GDM1 (cell line): ENCODE measurements around the gene KCNK15.
"Not testable (repeated sequence)": the region's sequence is repeated elsewhere in the genome, so short reads cannot be mapped to it uniquely, and the experiment has no call there.

Experiments
- DNase-seq: peaks from one replicate; lab custom pipeline; 2025; lab: John Stamatoyannopoulos, UW

Gene KCNK15

DNA sequence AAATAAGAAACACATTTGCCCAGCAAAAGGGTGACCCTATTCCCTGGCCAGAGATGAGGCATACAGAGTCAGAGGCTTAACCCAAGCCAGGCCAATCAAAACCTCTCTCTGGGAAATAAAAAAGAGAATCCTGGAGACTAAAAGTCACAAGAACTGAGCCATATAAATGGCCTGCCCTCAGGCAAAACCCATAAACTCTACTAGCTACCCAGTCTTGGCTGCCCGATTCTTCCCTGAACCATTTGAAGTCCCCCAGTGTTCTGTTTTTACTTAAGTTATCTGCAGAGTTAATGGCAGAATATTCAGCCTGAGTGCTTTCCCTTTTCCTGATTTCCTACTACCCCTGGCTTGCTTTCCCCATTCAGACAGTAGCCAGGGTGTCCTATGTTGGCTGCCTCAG lies 13.9 kb downstream of the KCNK15 start:
- DNase-seq: no peak

DNA sequence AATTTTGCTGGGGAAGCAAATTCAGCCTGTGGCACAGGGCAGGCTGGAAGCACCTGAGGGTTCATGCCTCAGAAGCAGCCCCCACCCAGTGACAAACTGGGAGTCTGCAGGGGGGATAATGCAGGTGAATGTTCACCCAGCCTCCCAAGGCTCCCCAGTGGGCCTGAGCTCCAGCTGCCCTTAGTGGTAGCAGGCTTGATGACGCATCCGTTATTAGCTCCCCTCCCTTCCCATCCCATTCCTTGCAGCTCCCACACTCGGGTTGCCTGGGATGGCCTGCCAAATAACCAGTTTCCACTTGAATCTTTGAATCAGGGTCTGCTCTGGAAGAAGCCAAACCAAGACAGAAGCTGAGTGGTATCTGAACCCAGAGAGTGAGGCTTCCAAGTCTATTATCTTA lies 15.8 kb downstream of the KCNK15 start:
- no peak for DNase-seq

DNA sequence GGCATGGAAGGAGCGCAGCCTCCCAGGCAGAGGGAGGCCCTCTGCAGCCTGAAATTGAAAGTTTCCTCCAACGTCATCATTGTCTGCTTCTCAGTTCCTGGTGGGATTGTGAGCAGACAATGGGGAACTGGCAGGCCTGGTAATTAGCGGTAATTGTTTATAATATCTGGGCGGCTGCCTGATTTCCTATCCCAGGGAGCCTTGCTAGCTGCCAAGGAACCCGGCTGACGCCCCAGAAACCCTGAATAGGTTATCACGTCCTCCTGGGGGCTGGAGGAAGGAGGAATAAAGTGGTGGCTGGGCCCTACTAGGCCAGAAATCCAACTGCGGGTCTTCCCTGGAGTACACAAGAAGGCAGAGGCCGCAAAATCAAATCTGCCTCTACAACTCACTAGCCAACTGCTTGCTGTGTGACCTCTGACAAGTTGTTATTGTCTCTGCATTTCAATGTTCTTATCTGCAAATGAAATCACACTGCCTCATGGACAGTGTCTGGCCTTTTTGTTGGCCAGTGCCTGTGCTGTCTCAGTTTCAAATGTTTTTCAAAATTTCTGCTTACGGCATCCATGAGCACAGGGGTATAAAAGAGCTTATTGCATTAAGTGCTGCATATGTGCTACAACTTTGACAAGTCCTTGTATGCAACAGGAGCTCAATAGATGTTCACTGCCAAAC lies 16.9 kb downstream of the KCNK15 start:
- DNase-seq: no peak

DNA sequence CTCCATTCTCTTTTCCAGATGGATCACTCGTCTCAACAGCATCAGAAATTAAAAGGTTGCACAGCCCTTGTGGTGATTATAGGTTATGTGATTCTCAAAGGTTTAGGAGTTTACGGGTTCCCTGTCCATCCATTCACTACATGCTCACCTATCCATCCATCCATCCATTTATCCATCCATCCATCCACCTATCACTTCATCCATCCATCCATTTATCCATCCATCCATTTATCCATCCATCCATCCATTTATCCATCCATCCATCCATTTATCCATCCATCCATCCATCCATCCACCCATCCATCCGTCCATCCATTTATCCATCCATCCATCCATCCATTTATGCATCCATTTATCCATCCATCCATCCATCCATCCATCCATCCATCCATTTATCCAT lies 18.1 kb downstream of the KCNK15 start:
- not testable (repeated sequence) for DNase-seq

DNA sequence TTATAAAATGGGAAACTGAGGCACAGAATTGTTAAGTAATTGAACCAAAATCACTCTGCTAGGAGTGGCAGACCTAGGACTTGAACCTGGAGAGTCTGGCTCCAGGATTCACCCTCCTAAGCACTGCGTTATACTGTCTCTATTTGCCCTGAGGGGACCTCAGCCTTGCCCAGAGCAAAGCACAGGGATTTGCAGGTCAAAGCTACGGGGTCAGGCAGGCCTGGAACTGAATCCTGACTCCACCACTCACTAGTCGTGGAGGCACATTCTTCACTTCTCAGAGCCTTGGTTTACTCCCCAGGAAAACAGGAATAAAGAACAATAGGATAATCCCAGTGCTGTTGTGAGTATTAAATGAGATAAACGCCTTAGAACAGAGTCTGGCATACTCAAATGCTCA lies 19.4 kb downstream of the KCNK15 start:
- no peak for DNase-seq

DNA sequence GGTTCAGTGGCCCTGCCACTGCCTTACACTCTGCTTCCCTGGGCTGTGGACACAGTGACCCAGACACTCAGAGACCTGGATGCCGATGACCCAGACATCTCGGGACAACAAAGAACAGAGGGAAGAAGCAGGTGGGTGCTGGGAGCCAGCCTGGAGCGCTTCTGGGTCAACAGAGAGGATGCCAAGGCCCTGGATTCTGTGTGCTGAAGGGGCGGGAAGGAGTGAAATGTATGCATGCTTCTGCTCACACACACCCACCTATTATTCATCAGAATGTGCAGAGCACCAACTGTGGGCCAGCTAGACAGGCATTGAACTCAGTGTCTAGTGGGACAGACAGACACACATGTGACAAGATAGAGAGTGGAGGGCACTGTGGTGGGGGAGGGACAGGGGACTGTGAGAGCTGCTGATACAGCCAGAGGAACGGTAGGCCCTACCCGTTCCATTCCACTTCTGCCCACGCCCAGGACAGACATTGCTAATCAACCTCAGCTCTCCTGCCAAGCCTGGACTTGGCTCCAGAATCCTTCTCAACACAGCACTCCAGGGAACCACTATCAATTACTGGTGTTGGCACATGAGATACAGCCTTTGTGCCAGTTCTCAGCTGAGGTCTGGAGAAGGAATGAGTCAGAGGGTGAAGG lies 20.2 kb downstream of the KCNK15 start:
- no peak for DNase-seq

DNA sequence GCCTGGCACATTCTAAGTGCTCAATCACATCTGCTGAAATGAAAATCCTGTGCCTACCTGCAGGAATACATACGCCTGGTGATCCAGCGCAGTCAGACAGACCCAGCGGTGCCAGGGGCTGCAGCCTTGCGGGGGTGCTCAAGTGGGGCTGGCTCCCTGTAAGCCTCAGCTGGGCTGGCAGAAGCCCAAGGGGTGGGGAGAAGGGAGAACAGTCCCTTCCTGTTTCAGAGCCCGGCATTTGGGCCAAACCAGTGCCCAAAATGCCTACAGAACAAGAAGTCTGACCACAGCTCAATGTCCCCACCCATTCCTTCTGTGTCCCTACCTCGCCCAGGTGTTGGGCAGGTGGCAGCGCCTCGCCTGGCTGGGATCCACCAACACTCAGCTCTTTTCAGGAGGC lies 22.6 kb downstream of the KCNK15 start:
- DNase-seq: no peak

DNA sequence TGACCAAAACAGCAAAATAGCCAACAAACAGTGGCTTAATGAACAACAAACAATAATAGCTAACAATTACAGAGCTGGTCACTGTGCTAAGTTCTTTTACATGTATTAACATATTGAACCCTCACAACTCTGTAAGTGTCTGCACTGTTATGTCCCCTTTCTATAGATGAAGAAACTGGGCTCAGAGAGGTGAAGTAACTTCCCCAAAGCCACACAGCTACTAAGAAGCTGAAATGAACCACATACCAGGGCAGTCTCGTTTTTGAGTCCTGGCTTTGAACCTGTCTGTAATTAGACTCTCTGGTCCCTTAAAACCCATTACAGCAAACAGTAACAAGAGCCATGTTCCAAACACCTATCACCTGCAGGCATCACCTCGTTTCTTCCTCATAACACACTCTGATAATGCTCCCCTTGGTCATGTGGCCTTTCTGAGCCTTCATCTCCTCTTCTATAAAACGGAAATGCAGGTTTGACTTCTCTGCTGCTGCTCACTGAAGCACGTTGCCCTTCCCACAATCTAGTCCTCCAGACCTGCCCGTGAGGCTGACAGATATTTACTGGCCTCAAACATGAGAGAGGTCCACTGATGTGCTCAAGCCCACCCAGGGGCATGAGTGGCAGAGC lies 23.3 kb downstream of the KCNK15 start:
- no peak for DNase-seq

DNA sequence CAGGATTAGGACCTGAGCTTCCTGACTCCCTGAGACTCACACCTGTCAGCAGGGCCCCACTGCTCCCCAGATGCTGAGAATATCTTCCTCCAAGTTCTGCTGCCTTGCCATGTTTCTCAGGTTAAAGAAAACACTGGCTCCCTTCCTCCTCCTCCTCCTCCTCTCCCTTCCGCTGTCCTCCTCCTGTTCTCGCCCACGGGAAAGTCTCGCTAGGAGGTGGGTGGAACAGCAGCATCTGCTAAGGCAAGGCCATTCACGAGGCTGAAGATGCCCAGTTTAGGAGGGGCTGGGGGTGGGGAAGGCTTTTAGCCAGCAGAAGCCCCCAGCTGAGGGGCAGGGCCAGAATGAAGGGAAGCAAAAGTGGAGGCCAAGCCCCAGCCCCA lies 23.8 kb downstream of the KCNK15 start:
- no peak for DNase-seq

DNA sequence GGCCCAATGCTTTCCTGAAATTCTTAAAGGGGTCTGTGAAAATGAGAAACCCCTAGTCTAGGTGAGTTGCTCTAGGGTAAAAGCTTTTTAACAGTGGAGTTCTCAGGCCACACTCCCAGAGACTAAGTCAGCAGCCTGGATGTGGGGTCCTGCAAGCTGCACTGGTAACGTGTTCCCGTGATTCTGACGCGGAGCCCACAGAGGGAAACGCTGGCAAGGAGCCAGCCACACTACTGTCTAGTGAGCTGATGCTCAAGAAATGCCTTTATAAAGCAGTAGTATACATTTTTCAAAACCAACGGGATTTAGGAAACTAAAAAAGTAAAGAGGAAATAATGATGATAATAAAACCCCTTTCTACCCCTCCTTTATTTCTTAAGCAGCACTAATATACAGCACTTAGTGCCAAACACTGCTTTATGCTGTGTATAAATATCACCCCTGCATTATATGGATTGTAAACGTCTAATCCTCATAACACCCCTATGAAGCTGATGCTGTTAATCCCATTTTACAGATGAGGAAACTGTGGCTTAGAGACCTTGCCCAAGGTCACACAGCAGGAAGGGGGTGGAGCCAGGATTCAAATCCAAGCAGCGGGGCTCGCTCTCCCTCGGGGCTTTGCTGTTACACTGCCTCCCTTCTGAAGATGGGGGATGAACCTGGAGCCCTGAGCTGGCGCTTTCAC lies 25.0 kb downstream of the KCNK15 start:
- no peak for DNase-seq

DNA sequence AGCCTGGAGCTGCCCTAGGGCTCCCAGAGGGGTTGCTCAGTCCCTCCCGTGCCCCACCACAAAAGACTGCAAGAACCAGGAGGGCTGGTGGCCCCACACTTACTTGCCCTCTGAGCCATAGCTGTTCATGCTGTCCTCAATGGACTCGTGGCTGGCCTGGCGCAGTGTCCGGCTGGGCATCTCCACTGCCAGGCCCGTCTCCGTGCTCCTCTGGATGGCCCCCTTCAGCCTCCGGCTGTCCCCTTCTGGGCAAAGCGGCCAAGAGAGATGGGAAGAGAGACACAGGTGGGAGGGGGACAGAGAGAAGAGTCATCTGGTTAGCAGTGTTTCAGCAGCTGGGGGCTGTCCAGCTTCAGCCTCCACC lies 25.5 kb downstream of the KCNK15 start:
- DNase-seq: no peak

DNA sequence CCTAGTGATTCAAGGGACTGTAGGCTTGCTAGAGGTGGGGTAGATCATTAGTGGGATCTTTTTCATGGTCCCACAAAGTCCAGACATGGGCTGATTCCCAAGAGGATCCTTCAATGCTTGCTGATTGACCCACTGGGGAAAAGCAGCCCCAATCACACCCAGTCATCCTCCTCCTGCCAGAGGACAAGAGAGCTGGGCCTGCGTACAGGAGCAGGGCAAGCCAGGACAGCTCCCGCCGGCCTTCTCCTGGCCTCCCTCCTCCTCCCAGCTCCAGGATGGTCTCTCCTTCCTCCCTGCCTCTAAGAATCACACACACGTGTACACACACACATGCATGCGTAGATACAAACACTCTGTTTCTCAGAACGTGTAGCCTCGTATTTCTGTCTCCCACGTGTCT lies 27.0 kb downstream of the KCNK15 start:
- DNase-seq: no peak

DNA sequence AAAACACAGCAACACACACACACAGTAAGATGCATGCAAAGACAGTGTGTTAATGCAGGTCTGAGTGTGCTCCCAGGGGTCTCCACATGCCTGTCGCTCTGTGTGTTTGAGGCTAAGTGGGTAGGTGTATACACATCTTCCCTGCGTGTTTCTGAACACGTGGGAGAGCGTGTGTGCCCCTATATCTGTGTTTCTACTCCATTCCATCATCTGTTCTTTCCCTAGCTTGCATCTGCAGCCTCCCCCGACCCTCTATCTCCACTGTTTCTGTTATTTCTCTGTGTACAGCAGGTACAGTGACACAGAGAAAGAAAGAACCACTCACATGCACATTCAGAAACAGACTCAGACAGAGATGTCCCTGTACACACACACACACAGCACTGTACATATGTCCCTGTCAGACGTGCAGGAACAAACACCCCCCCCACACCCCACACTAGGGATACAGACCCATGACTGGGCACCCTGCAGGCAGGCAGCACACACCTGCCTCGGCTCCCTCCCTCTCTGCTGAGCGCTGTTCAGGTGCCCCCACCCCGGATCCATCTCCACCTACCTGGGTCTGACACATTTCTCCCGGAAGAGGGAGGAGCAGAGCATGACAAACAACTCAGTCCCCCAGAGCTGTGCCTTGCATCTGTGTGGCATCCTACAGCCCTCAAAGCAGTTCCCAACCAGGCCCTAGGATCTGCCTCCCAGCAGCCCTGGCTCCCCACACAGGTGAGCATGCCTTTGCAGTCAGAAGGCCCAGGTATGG lies 27.6 kb downstream of the KCNK15 start:
- no peak for DNase-seq

DNA sequence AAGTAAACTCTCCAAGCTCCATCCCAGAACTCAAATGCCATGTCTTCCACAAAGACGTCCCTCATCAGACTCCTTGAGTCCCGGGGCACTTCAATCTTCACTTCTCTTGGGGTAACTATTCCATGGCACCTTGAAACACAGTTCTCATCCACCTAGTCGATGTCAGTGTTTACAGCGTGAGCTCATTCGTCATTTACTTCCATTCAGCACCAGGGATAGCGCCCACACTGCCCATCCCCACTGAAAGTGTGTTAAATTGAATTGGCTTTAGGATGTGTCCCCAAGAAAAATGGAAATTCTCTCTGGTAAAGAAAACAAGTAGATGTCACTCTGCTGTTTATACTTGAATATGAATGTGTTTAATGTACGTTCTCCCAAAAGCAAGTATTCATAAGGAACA lies 31.3 kb downstream of the KCNK15 start:
- DNase-seq: no peak

DNA sequence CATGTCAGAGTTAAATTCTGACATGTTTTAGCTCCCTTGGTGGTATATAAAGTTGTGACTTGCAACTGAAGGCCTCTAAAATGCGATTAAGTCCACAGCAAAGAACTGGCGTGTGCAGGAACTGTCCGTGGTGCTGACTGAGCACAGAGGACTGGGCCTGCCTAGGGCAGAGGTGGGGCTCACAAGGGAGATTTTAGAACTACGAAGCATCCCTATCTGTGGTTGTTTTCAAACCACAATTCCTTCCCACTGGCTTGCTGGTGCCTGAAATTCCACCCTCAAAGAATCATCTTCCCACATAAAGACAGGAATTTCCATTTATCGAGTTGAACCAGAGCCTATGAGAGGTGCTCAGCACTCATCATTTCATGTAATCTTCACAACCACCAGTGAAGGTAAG lies 34.6 kb downstream of the KCNK15 start:
- peak; percentile 15 for DNase-seq

DNA sequence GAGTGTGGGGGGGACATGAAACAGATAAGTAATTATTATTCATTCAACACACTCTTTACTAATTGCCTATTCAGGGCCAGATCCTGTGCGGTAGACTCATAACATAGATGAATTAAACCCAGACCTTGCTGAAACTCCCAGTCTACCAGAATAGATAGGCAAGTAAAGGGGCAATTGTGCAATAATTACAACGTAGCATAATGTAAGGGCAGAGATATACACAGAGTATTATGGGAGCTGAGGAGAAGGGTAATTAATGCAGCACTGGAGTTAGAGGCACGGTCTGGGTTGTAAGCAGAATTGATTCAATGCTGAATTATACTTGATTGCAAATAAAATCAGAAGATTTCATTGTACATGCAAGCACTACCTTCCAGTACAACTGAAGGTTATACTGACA lies 35.5 kb downstream of the KCNK15 start:
- DNase-seq: no peak

DNA sequence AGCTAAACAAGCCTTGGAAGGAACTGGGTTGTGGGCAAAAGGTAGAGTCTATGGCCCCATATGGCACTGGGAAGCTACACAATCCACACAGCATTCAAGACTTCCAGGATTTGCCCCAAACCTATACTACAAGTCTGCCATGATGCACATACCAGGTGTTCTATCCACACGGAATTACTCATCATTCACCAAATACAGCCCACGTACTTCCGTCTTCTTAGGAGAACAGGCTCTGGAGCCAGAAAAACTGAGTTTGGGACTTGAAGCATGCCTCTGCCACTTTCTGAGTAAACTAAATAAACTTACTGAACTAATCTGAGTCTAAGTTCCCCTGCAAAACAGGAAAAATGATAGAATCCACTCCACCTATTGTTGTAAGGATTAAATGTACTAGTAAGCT lies 36.1 kb downstream of the KCNK15 start:
- no peak for DNase-seq

DNA sequence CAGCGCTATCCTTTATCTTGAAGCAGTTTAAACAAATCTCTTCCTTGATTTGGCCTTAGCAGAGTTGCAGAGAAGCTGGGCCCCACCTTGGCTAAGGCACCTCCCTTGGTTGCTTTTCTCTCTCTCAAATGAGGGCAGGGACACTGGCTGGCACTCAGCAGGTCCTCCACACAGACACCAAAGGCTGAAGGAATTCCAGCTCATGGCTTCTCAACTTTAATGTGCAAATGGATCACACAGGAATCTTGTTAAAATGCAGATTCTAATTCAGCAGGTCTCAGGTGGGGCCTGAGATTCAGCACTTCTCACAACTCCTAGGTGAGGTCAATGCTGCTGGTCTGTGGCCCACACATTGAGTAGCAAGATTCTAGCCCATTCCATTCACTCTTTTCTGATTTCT lies 39.0 kb downstream of the KCNK15 start:
- DNase-seq: no peak

DNA sequence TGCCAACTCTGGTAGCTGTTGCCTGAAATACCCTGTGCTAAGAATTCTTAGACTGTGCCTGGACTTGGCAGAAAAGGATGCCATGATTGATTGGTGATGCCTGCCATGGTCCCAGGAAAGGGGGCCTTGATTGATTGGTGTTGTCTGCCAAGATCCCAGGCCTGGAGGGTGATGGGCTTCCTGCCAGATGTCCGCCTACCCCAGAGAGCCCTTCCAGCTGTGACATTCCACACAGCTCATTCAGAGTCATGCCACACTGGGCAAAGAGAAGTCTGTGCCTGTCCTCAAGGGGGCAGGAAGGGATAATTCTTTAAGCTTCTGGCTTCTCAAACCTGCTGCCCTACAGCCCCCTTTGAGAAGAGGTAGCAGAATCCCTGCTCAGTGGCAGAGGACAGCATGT lies 40.1 kb downstream of the KCNK15 start:
- no peak for DNase-seq

DNA sequence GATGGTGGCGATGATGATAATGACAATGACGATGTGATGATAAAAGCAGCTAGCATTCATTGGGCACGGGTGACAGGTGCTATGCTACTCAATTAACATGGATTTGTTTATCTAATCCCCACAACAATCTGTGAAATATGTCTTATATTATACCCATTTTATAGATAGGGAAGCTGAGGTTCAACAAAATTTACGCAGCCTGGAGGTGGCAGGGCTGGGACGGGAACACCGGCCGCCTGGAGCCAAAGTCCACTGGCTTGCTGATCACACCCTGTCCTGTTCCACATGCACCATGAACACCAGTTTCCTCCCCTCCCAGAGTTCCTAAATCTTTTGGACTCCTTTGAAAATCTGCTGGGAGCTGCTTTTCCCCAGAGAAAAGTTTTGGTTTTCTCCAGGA lies 41.6 kb downstream of the KCNK15 start:
- DNase-seq: no peak

DNA sequence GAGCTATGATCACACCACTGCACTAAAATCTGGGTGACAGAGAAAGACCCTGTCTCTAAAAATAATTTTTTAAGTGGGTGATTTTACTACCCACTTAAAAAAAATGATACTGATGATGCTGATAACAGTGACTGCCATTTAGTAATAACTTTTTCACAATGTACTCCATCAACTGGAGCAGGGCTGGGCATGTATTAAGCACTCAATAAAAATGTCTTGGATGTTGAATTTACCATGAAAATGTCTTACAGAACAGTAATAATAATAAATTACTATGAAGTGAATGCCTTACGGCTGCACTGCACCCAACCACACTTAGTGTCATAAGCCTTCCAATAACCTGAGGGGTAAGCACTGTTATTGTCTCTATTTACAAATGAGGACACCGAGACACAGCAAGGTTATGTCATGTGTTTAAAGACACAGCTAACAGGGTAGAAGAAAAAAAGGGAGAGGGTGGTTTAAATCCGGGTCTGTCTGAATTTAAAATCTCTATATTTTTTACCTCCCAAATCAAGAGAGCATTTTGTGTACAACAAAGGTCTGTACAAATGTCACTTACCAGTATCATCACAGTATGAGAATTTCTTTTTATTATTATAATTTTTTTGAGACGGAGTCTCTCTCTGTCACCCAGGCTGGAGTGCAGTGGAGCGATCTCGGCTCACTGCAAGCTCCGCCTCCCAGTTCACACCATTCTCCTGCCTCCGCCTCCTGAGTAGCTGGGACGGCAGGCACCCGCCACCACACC lies 43.2 kb downstream of the KCNK15 start:
- DNase-seq: no peak
